Lung (tissue), 12 donors: Measurements from ENCODE around the gene PERCC1. TPM values are rescaled to one million over a fixed set of nuclear protein-coding genes. Genes with fewer than 3 reads are reported as not detected.

Experiments used
- ATAC-seq: fragments of 200-7000 bp; cut with Tn5 transposase; one replicate; pipeline ENCODE4 v1.9.1; 2020; ENCODE audit warnings: moderate number of reproducible peaks; ENCODE audit not compliant: insufficient read depth, low FRiP score
- DNase-seq, 3 donors: peaks; one replicate each; pipeline ENCODE4 v3.0.0-alpha.2; 2013 to 2017
- H3K27ac ChIP-seq, 2 donors: one replicate each; pipeline ENCODE4 v1.5.1; 2013; ENCODE audit warnings: mild to moderate bottlenecking in 2 of 2, moderate library complexity in 2 of 2, control low read depth in 1 of 2, inconsistent platforms in 1 of 2, low read depth in 1 of 2, low read length in 1 of 2
- H3K27me3 ChIP-seq, 3 donors: one replicate each; pipeline ENCODE4 v1.5.1; 2013; ENCODE audit warnings: low read length in 2 of 3; ENCODE audit not compliant: control insufficient read depth in 3 of 3, insufficient read depth in 3 of 3
- H3K36me3 ChIP-seq, 4 donors: one replicate each; pipeline ENCODE4 v1.5.1; 2013; ENCODE audit warnings: low read length in 4 of 4, mild to moderate bottlenecking in 1 of 4, moderate library complexity in 1 of 4; ENCODE audit not compliant: control insufficient read depth in 4 of 4, insufficient read depth in 4 of 4
- H3K4me1 ChIP-seq, 5 donors: one replicate each; pipeline ENCODE4 v1.5.1; 2013; ENCODE audit warnings: low read length in 5 of 5, mild to moderate bottlenecking in 2 of 5, moderate library complexity in 1 of 5; ENCODE audit not compliant: control insufficient read depth in 5 of 5, insufficient read depth in 5 of 5
- H3K4me3 ChIP-seq: one replicate; pipeline ENCODE4 v1.5.1; 2013; ENCODE audit warnings: mild to moderate bottlenecking, control low read depth, moderate library complexity
- H3K9ac ChIP-seq, 2 donors: one replicate each; pipeline ENCODE4 v1.5.1; 2013; ENCODE audit warnings: low read length in 2 of 2, control low read depth in 1 of 2; ENCODE audit not compliant: insufficient read depth in 1 of 2
- H3K9me3 ChIP-seq, 4 donors: one replicate each; pipeline ENCODE4 v1.5.1; 2013; ENCODE audit warnings: low read length in 3 of 4, mild to moderate bottlenecking in 1 of 4, moderate library complexity in 1 of 4; ENCODE audit not compliant: control insufficient read depth in 4 of 4, insufficient read depth in 3 of 4
- WGBS, 2 donors: extraction: QIAGEN DNeasy Blood & Tissue Kit; methylation state at CpG; one replicate each; pipeline ENCODE4 v1.1.7; 2013; 5-methylcytosine and 5-hydroxymethylcytosine counted together
- polyA plus RNA-seq, 2 donors: library from polyadenylated mRNA; stranded (reverse); fragments of 200-250 nt; gene quantifications; one replicate each; pipeline ENCODE4 v1.2.1, GENCODE V29; 2013
- total RNA-seq, 2 donors: library from RNA; depleted of rRNA in 1 of 2; stranded (reverse); fragments of >200 nt in 1 of 2; gene quantifications; one replicate each; pipeline ENCODE4 v1.2.1, GENCODE V29; 2014 to 2021
- TF ChIP-seq, protein P1 (sequence below): IDR thresholded peaks from 2 replicates; pipeline ENCODE4 v1.5.1; 2012; ENCODE audit warnings: mild to moderate bottlenecking; ENCODE audit errors: control extremely low read depth, extremely low read depth
- donor health status: control.
- donor health status: control.
- donor health status: Bipolar disorder and iron deficiency.
- donor health status: healthy.
- donor health status: DM: yes; HTN: yes; CAD: no.

The PERCC1 gene
- total and polyA plus RNA-seq, 4 donors: 0.12 to 0.57 (median 0.46) TPM; not detected in 1

GRCh38 chr16:1390239-1390779 is 40.6 kb upstream of the PERCC1 start:
- 74 to 85% methylated on average over 27 to 28 of the region's 28 CpGs for WGBS, 2 donors
- DNase-seq (no peak), ATAC-seq (no peak)
- H3K9ac ChIP-seq: no peak overlapping the region
- no peaks in the 10 kb centered on the region for H3K9me3 ChIP-seq
- no peaks in the 10 kb centered on the region for H3K4me1 ChIP-seq
- no peaks in the 10 kb centered on the region for H3K27me3 ChIP-seq
- H3K36me3 ChIP-seq: peaks cover 0 to 47% (median 16%) of the 10 kb centered on the region in 4 donors
- no peak overlapping the region for H3K27ac ChIP-seq
- no peak overlapping the region for H3K4me3 ChIP-seq
- TF ChIP-seq, protein P1, sequence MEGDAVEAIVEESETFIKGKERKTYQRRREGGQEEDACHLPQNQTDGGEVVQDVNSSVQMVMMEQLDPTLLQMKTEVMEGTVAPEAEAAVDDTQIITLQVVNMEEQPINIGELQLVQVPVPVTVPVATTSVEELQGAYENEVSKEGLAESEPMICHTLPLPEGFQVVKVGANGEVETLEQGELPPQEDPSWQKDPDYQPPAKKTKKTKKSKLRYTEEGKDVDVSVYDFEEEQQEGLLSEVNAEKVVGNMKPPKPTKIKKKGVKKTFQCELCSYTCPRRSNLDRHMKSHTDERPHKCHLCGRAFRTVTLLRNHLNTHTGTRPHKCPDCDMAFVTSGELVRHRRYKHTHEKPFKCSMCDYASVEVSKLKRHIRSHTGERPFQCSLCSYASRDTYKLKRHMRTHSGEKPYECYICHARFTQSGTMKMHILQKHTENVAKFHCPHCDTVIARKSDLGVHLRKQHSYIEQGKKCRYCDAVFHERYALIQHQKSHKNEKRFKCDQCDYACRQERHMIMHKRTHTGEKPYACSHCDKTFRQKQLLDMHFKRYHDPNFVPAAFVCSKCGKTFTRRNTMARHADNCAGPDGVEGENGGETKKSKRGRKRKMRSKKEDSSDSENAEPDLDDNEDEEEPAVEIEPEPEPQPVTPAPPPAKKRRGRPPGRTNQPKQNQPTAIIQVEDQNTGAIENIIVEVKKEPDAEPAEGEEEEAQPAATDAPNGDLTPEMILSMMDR: no peak

- TF ChIP-seq, protein P1: no peak
- H3K4me3 ChIP-seq: no peak overlapping the region
- no peaks in the 10 kb centered on the region for H3K9me3 ChIP-seq
- no peak overlapping the region for H3K9ac ChIP-seq
- peaks cover 0 to 42% (median 19%) of the 10 kb centered on the region in 4 donors for H3K36me3 ChIP-seq
- H3K27ac ChIP-seq: no peak overlapping the region
- no peak for ATAC-seq
- H3K27me3 ChIP-seq: no peaks in the 10 kb centered on the region
- 95 to 96% methylated on average over 17 of the region's 17 CpGs for WGBS, 2 donors
- H3K4me1 ChIP-seq: no peaks in the 10 kb centered on the region
- no peak for DNase-seq
Measured at GRCh38 chr16:1392826-1393225, 38.1 kb upstream of the PERCC1 start.

GRCh38 chr16:1393613-1394176 is 37.2 kb upstream of the PERCC1 start:
- no peaks in the 10 kb centered on the region for H3K27me3 ChIP-seq
- no peaks in the 10 kb centered on the region for H3K4me1 ChIP-seq
- H3K27ac ChIP-seq: no peak overlapping the region
- WGBS, 2 donors: 96 to 98% methylated on average over 21 of the region's 21 CpGs
- no peaks in the 10 kb centered on the region for H3K9me3 ChIP-seq
- H3K9ac ChIP-seq: no peak overlapping the region
- TF ChIP-seq, protein P1: no peak
- DNase-seq (no peak), ATAC-seq (no peak)
- H3K36me3 ChIP-seq: peaks cover 0 to 43% (median 20%) of the 10 kb centered on the region in 4 donors
- H3K4me3 ChIP-seq: no peak overlapping the region
